Testis (tissue), 2 donors: ENCODE measurements around the gene CSF2RB.

ENCODE experiments used
- CTCF ChIP-seq, 3 experiments: fragments of 450-650 bp in 2 of 3; fragments of 200-600 bp in 1 of 3; sonication (generic) in 1 of 3; IDR thresholded peaks; one replicate each; pipeline ENCODE4 v1.5.1; 2016 to 2019; ENCODE audit warnings: antibody characterized with exemption in 3 of 3, mild to moderate bottlenecking in 2 of 3, moderate library complexity in 1 of 3
- POLR2A ChIP-seq: fragments of 450-650 bp; IDR thresholded peaks from one replicate; pipeline ENCODE4 v1.6.1; 2017; ENCODE audit warnings: antibody characterized with exemption, mild to moderate bottlenecking, moderate library complexity

- TF ChIP-seq POLR2A (no peak), CTCF (IDR thresholded peaks at IDR 0.05) (no peak)
Observed at GRCh38 chr22:36971341-36972125, 58.1 kb downstream of the CSF2RB start.
